NCI-H226 (cell line): ENCODE results near the gene KEAP1.

Source experiments
- DNase-seq: peaks from one replicate; pipeline ENCODE4 v3.0.0-alpha.2; 2015

The KEAP1 gene

GRCh38 chr19:10442698-10443097 is 60.5 kb downstream of the KEAP1 start:
- DNase-seq, result no peak

DNA sequence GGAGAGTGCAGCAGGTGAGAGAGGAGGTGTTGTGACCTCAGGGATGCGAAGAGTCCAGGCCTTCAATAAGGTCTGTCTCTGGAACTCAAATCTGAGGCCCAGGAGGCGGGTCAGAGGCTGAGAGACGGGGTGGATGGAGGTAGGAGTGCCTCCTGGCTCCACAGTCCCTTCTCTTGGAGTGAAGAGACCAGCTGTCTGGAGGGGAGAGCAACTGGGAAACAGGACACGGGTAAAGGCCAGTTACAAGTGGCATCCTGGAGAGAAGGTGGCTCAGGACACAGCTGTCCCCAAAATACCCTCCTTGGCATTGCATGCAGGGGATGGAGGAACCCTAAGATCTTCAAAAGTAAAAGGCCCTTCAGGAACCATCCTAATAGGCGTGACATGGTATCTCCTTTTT is 63.6 kb downstream of the KEAP1 start:
- no peak for DNase-seq
